Mucosa of descending colon (tissue), 3 donors: ENCODE data around the gene IFNL1. TPM values are rescaled to one million over a fixed set of nuclear protein-coding genes. Genes with fewer than 3 reads are reported as not detected.

Experiments
- ATAC-seq: fragments of 200-7000 bp; cut with Tn5 transposase; one replicate; pipeline ENCODE4 v1.9.1; 2020; ENCODE audit warnings: mild to moderate bottlenecking, moderate library complexity
- DNase-seq, 3 donors: peaks; one replicate each; pipeline ENCODE4 v3.0.0-alpha.2; 2020
- H3K36me3 ChIP-seq: fragments of 200-600 bp; one replicate; pipeline ENCODE4 v1.8.0; 2021; ENCODE audit warnings: low read depth, mild to moderate bottlenecking
- H3K4me1 ChIP-seq: fragments of 200-600 bp; one replicate; pipeline ENCODE4 v1.8.0; 2021; ENCODE audit warnings: low read depth, mild to moderate bottlenecking
- H3K4me3 ChIP-seq: fragments of 200-600 bp; one replicate; pipeline ENCODE4 v1.8.0; 2021; ENCODE audit warnings: mild to moderate bottlenecking
- H3K9me3 ChIP-seq: fragments of 200-600 bp; one replicate; pipeline ENCODE4 v1.8.0; 2021; ENCODE audit warnings: mild to moderate bottlenecking
- intact Hi-C, 2 donors: fragments of 100-400 bp; cut with DNase I in 1 of 2; cut with micrococcal nuclease in 1 of 2; formaldehyde crosslinking; loops; one replicate each; pipeline versions ENCODE4 v1.11.0 to v1.11.1; 2022; cut with DNase I, micrococcal nuclease
- long read RNA-seq, 2 donors: library from polyadenylated mRNA; unstranded; transcript quantifications; one replicate each; pipeline ENCODE4 v2.0.0, GENCODE V29; 2019 to 2021
- total RNA-seq, 3 donors: library from RNA; stranded (reverse); fragmentation: NEBNext Ultra II Directional in 2 of 3; extraction: Animal tissue kit (Norgen Biotek cat#: 25700) in 2 of 3; gene quantifications; one replicate each; pipeline versions ENCODE4 v1.2.1 to v1.2.4, GENCODE V29; 2021 to 2023
- TF ChIP-seq, protein P1 (sequence below): fragments of 200-600 bp; IDR thresholded peaks from one replicate; pipeline ENCODE4 v1.8.0; 2022; ENCODE audit warnings: antibody characterized with exemption, mild to moderate bottlenecking
- donor health status: DM: no; HTN: no; CAD: no; lungs with moderate emphysema.
- donor health status: DM: no; HTN: no; CAD: no.
- donor health status: DM: no; HTN: yes; CAD: no.

The IFNL1 gene
- total RNA-seq = not detected
- long read RNA-seq, donor 1 = 0 reads
- long read RNA-seq, donor 2 = 0 reads

DNA sequence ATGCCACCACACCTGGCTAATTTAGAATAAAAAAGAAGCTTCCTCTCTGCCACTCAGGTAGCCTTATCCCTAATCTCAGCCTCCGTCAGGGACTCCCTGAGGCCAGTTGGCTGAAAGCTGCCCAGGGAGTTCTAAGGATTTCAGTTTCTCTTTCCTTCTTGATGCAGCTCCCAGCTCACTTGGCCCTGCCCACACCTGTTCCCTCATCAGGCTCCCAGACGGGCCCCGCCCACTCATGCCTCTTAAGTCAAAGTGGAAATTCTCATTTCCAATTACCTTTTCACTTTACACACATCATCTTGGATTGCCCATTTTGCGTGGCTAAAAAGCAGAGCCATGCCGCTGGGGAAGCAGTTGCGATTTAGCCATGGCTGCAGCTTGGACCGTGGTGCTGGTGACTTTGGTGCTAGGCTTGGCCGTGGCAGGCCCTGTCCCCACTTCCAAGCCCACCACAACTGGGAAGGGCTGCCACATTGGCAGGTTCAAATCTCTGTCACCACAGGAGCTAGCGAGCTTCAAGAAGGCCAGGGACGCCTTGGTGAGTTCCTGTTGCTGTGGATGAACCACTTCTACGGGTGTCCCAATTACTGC lies at the start of gene IFNL1:
TSS of gene IFNL1 (plus strand) at position 353 of the 591 bp plus-strand sequence. CDS start at position 368, 15 bp downstream.
- Histone ChIP-seq H3K4me3 (no peak within 1 kb of the TSS), H3K36me3 (no peaks in the 10 kb centered on the region), H3K4me1 (no peaks in the 10 kb centered on the region), H3K9me3 (no peaks in the 10 kb centered on the region)
- TF ChIP-seq, protein P1, sequence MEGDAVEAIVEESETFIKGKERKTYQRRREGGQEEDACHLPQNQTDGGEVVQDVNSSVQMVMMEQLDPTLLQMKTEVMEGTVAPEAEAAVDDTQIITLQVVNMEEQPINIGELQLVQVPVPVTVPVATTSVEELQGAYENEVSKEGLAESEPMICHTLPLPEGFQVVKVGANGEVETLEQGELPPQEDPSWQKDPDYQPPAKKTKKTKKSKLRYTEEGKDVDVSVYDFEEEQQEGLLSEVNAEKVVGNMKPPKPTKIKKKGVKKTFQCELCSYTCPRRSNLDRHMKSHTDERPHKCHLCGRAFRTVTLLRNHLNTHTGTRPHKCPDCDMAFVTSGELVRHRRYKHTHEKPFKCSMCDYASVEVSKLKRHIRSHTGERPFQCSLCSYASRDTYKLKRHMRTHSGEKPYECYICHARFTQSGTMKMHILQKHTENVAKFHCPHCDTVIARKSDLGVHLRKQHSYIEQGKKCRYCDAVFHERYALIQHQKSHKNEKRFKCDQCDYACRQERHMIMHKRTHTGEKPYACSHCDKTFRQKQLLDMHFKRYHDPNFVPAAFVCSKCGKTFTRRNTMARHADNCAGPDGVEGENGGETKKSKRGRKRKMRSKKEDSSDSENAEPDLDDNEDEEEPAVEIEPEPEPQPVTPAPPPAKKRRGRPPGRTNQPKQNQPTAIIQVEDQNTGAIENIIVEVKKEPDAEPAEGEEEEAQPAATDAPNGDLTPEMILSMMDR = no peak
- ATAC-seq (peak; percentile 42), DNase-seq (no peak)
- intact Hi-C loops = no loop called here

DNA sequence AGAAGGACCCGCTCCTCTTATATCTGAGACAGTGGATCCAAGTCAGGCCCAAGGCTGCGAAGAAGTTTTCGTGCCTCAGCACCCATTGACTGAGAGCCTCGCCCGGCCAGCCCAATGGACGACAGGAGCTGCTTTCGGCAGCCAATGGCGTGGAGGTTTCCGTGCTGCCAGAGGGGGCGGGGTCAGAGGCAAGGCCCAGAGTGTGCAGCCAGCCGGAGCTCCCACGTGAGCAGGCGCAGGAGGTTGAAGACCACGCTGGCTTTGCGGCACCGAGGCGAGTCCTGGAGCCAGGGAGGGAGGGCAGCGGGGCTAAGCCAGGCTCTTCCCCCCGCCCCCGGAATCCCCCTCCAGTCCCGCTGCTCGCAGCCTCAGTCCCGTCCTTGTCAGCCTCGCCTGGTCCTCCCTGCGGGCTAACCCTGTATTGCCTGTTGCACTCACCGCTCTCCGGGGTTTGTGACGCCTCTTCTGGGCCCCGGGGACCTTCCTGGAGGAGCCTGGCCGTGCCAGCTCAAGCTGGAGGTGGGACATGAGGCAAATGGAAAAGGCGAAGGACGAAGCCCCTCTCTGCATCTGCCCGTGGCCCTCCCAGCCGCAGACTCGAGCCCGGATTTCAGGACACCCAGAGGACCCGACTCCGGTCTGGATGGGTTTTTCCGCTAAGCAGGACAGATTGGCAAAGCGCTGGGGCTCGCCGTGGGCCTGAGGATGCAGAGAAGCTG lies 49.1 kb upstream of the IFNL1 start:
- Histone ChIP-seq H3K4me1 (no peaks in the 10 kb centered on the region), H3K4me3 (no peak overlapping the region), H3K36me3 (no peaks in the 10 kb centered on the region), H3K9me3 (no peaks in the 10 kb centered on the region)
- TF ChIP-seq, protein P1 = no peak
- ATAC-seq (peak; percentile 46), DNase-seq (peak; percentile 17 to 50 (median 29))
- intact Hi-C loops = no loop called here

DNA sequence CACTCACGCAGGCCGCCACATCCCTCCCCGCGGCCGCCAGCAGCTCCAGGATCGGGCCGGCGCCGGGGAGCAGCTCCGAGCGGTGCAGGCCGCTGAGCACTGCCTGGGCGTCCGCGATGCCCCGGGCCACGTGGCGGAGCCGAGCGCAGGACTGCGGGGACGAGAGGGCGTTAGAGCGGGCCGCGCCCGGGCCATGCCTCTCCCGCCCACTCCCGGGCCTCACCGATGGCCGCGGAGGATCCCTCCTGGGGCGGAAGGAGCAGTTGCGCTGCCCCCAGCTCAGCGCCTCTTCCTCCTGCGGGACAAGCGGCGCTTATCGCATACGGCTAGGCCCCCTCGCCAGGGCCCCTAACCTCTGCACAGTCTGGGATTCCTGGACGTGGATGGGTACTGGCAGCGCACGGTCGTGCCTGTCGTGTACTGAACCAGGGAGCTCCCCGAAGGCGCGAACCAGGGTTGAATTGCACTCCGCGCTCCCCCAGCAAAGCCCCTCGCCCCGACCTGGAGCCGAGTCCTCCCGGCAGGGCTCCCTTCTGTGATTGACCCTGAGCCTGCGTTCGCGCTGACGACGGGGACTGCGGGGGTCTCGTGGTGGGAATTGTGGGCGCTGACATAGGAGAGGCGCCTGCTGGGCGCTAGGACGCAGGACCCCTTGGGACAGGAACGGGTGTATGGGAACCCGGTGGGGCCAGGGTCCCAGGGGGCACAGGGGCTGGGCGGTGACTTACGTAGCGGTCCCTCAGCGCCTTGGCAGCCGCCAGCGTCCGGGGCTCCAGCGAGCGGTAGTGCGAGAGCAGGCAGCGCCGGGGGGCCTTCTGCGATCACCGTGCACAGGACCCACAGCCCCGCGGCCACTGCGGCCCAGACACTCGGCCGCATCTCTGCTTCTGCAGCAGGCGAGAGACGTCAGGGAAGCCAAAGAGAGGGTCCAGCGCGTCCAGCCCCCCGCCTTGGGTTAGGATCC lies 48.2 kb upstream of the IFNL1 start:
- H3K4me3 ChIP-seq = no peak overlapping the region
- TF ChIP-seq, protein P1 = no peak
- intact Hi-C loops = no loop called here
- no peaks in the 10 kb centered on the region for H3K9me3 ChIP-seq
- no peaks in the 10 kb centered on the region for H3K4me1 ChIP-seq
- ATAC-seq (peak; percentile 61), DNase-seq (no peak)
- no peaks in the 10 kb centered on the region for H3K36me3 ChIP-seq

DNA sequence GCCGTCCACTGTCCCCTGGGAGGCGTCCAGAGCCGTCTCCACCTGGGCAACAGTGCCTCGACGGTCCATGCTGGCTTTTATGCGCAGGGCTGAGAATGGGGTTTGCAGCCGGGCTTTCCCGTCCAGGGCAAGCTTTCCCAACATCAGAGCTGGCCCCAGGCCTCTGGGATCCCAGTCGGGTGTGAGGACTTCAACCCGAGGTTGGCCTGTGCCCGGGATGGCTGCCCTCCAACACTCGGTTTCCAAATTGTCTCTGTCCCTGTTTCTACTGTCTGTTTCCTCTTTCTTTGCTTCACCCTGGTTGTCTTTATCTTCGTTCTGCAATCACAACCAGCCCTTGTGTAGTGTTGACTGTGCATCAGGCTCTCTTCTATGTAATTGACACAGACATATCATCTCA lies 47.4 kb upstream of the IFNL1 start, which contains the start of gene IFNL4:
TSS of gene IFNL4 (minus strand) at position 51 of the 400 bp plus-strand sequence.
- Histone ChIP-seq H3K9me3 (no peaks in the 10 kb centered on the region), H3K4me1 (no peaks in the 10 kb centered on the region), H3K4me3 (no peak within 1 kb of the TSS), H3K36me3 (no peaks in the 10 kb centered on the region)
- intact Hi-C loops = no loop called here
- ATAC-seq (no peak), DNase-seq (no peak)
- TF ChIP-seq, protein P1 = no peak

DNA sequence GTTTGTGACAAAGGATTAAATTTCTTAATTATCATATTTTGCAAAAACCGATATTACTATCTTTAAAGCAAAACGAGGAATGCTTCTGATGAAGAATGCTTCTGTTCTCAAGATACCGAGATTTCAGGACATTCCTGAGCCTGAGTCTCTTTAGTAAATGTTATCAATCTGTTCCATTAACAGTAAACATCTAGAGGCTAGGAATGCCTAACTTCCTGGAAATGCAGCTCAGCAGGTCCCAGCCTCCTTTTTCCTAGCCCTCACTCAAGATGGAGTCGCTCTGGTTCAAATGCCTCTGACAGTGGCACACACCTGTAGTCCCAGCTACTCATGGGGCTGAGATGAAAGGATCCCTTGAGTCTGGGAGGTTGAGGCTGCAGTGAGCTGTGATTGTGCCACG lies 45.1 kb upstream of the IFNL1 start:
- TF ChIP-seq, protein P1 = no peak
- H3K36me3 ChIP-seq = no peaks in the 10 kb centered on the region
- DNase-seq = no peak

More for the DNA sequence above, 45.1 kb upstream of the IFNL1 start:
- Histone ChIP-seq H3K9me3 (no peaks in the 10 kb centered on the region), H3K4me3 (no peak overlapping the region), H3K4me1 (no peaks in the 10 kb centered on the region)
- no peak for ATAC-seq
- intact Hi-C loops = no loop called here
